Transverse colon (tissue), 4 donors: Measurements from ENCODE around the gene MAN1C1. TPM values are rescaled to one million over a fixed set of nuclear protein-coding genes. Genes with fewer than 3 reads are reported as not detected.
A peak's percentile ranks its signal among the peaks of the same experiment; 100 is the strongest.

ENCODE experiments used
- DNase-seq: peaks from one replicate; pipeline ENCODE4 v3.0.0-alpha.2; 2019
- H3K27ac ChIP-seq, 4 donors: fragments of 200-600 bp; sonication (generic); 2 replicates each; pipeline ENCODE4 v1.5.1; 2016 to 2018; ENCODE audit warnings: inconsistent platforms in 4 of 4
- H3K27me3 ChIP-seq: fragments of 200-600 bp; sonication (generic); 2 replicates; pipeline ENCODE4 v1.5.1; 2017; ENCODE audit warnings: inconsistent platforms
- H3K36me3 ChIP-seq, 4 donors: fragments of 200-600 bp; sonication (generic); 2 replicates each; pipeline ENCODE4 v1.5.1; 2017 to 2019; ENCODE audit warnings: inconsistent platforms in 4 of 4
- H3K4me1 ChIP-seq, 4 donors: fragments of 200-600 bp; sonication (generic); 2 replicates each; pipeline ENCODE4 v1.5.1; 2017 to 2020; ENCODE audit warnings: inconsistent platforms in 4 of 4
- H3K4me3 ChIP-seq, 4 donors: fragments of 200-600 bp; sonication (generic); 1 replicate in 1 of 4; 2 replicates in 3 of 4; pipeline versions ENCODE4 v1.5.1 to v1.6.1; 2017 to 2019; ENCODE audit warnings: inconsistent platforms in 4 of 4
- H3K9me3 ChIP-seq, 2 donors: fragments of 200-600 bp; sonication (generic); 2 replicates each; pipeline ENCODE4 v1.5.1; 2017 to 2019; ENCODE audit warnings: inconsistent platforms in 2 of 2
- CTCF ChIP-seq, 5 experiments: fragments of 200-600 bp in 3 of 5; fragments of 450-650 bp in 2 of 5; sonication (generic) in 3 of 5; IDR thresholded peaks; 1 replicate in 2 of 5; 2 replicates in 3 of 5; pipeline ENCODE4 v1.5.1; 2016 to 2017; ENCODE audit warnings: antibody characterized with exemption in 5 of 5, inconsistent platforms in 3 of 5, mild to moderate bottlenecking in 2 of 5, moderate library complexity in 1 of 5
- EP300 ChIP-seq: sonication (generic); formaldehyde crosslinking; IDR thresholded peaks from one replicate; pipeline ENCODE4 v1.6.1; 2017; ENCODE audit warnings: antibody characterized with exemption, low read depth
- POLR2A ChIP-seq: fragments of 450-650 bp; IDR thresholded peaks from one replicate; pipeline ENCODE4 v1.6.1; 2016; ENCODE audit warnings: antibody characterized with exemption, mild to moderate bottlenecking, moderate library complexity
- POLR2AphosphoS5 ChIP-seq, 3 donors: sonication (generic); formaldehyde crosslinking; IDR thresholded peaks; one replicate each; pipeline ENCODE4 v1.6.1; 2016; ENCODE audit warnings: antibody characterized with exemption in 3 of 3
- WGBS, 2 donors: methylation state at CpG; one replicate each; pipeline ENCODE4 v1.1.5; 2018; ENCODE audit warnings: low coverage in 1 of 2; 5-methylcytosine and 5-hydroxymethylcytosine counted together
- in situ Hi-C, 4 donors: fragments of 200-750 bp; cut with MboI; loops; one replicate each; pipeline versions ENCODE4 v1.15.0 to v1.15.1; 2017; ENCODE audit warnings: low sequenced_read_pairs in 3 of 4, low pct_ligation_motif_present in 1 of 4, low pct_unique_long_range_greater_than_20kb in 1 of 4
- intact Hi-C: fragments of 100-400 bp; cut with DNase I; formaldehyde crosslinking; loops from one replicate; pipeline ENCODE4 v1.15.1; 2023; ENCODE audit warnings: low total_unique reads
- total RNA-seq, 4 donors: library from RNA; depleted of rRNA; stranded (reverse); fragments of >200 nt; gene quantifications; one replicate each; pipeline ENCODE4 v1.1.0, GENCODE V29; 2016

Gene MAN1C1
- total RNA-seq, 4 donors from 2014 or later: 2.4 to 6.8 (median 4.3) TPM

GRCh38 chr1:25769625-25770383, 153.2 kb downstream of the MAN1C1 start:
- no peak for DNase-seq
- Histone ChIP-seq H3K27ac (peak overlapping the region in 1 of 4 donors; percentile 13), H3K27me3 (no peaks in the 10 kb centered on the region), H3K9me3 (no peaks in the 10 kb centered on the region), H3K36me3 (no peaks in the 10 kb centered on the region), H3K4me1 (peaks cover 0 to 34% (median 17%) of the 10 kb centered on the region in 4 donors), H3K4me3 (no peak overlapping the region)
- intact Hi-C loops: no loop called here
- 82 to 91% methylated on average over 3 to 21 of the region's 27 CpGs for WGBS, 2 donors
- in situ Hi-C loops: no loop called here
- no peak for TF ChIP-seq CTCF (IDR thresholded peaks at IDR 0.05)
- TF ChIP-seq EP300: no peak
- no peak for TF ChIP-seq POLR2A
- no peak for TF ChIP-seq POLR2AphosphoS5 (IDR thresholded peaks at IDR 0.05)

GRCh38 chr1:25770541-25771220, 154.1 kb downstream of the MAN1C1 start:
- H3K4me1 ChIP-seq: peaks cover 0 to 38% (median 17%) of the 10 kb centered on the region in 4 donors
- WGBS, 2 donors: 51 to 81% methylated on average over 7 to 14 of the region's 14 CpGs
- DNase-seq: no peak
- no peak for TF ChIP-seq CTCF (IDR thresholded peaks at IDR 0.05)
- no peak for TF ChIP-seq POLR2A
- TF ChIP-seq EP300: no peak
- TF ChIP-seq POLR2AphosphoS5 (IDR thresholded peaks at IDR 0.05): no peak
- no peak overlapping the region for H3K4me3 ChIP-seq
- H3K9me3 ChIP-seq: no peaks in the 10 kb centered on the region
- H3K36me3 ChIP-seq: no peaks in the 10 kb centered on the region
- intact Hi-C loops (no loop called here), in situ Hi-C loops (no loop called here)
- H3K27ac ChIP-seq: peak overlapping the region in 3 of 4 donors; percentile 11 to 13 (median 13)
- no peaks in the 10 kb centered on the region for H3K27me3 ChIP-seq

GRCh38 chr1:25771221-25772114, 154.9 kb downstream of the MAN1C1 start:
- peak; percentile 50 for DNase-seq
- no peaks in the 10 kb centered on the region for H3K36me3 ChIP-seq
- WGBS, 2 donors: 40 to 49% methylated on average over 2 to 34 of the region's 34 CpGs
- H3K9me3 ChIP-seq: no peaks in the 10 kb centered on the region
- in situ Hi-C loops: no loop called here
- no peak overlapping the region for H3K4me3 ChIP-seq
- TF ChIP-seq EP300 (no peak), CTCF (IDR thresholded peaks at IDR 0.05) (no peak), POLR2A (no peak), POLR2AphosphoS5 (IDR thresholded peaks at IDR 0.05) (no peak)
- H3K27me3 ChIP-seq: no peaks in the 10 kb centered on the region
- intact Hi-C loops: no loop called here
- H3K4me1 ChIP-seq: peaks cover 0 to 40% (median 17%) of the 10 kb centered on the region in 4 donors
- H3K27ac ChIP-seq: peak overlapping the region in 2 of 4 donors; percentile 13

GRCh38 chr1:25772164-25772563, 155.6 kb downstream of the MAN1C1 start:
- Histone ChIP-seq H3K4me3 (no peak overlapping the region), H3K27ac (no peak overlapping the region)
- in situ Hi-C loops: no loop called here

More at GRCh38 chr1:25772164-25772563, 155.6 kb downstream of the MAN1C1 start:
- Histone ChIP-seq H3K9me3 (no peaks in the 10 kb centered on the region), H3K27me3 (no peaks in the 10 kb centered on the region), H3K4me1 (peaks cover 0 to 40% (median 17%) of the 10 kb centered on the region in 4 donors), H3K36me3 (no peaks in the 10 kb centered on the region)
- 98 to 100% methylated on average over 2 to 5 of the region's 5 CpGs for WGBS, 2 donors
- DNase-seq: no peak
- intact Hi-C loops: no loop called here
- TF ChIP-seq POLR2A (no peak), CTCF (IDR thresholded peaks at IDR 0.05) (no peak), POLR2AphosphoS5 (IDR thresholded peaks at IDR 0.05) (no peak), EP300 (no peak)
